Kidney epithelial cell (primary cell): ENCODE data around the gene FTO. TPM values are rescaled to one million over a fixed set of nuclear protein-coding genes. Genes with fewer than 3 reads are reported as not detected.

Source experiments
- DNase-seq: peaks from one replicate; pipeline ENCODE4 v3.0.0-alpha.2; 2010; ENCODE audit warnings: low read depth
- H3K27me3 ChIP-seq: 2 replicates; pipeline ENCODE4 v1.6.0; 2011; ENCODE audit warnings: low read length; ENCODE audit not compliant: control insufficient read depth, insufficient read depth
- H3K36me3 ChIP-seq: 2 replicates; pipeline ENCODE4 v1.5.1; 2011; ENCODE audit warnings: low read length; ENCODE audit not compliant: control insufficient read depth, insufficient read depth
- H3K4me3 ChIP-seq: 2 replicates; pipeline ENCODE4 v1.5.1; 2011; ENCODE audit warnings: low read depth, mild to moderate bottlenecking, control low read depth, low read length
- CTCF ChIP-seq: IDR thresholded peaks from 2 replicates; pipeline ENCODE4 v1.5.1; 2011; ENCODE audit warnings: mild to moderate bottlenecking, moderate library complexity, low read length, control low read depth, inconsistent platforms; ENCODE audit not compliant: insufficient read depth, poor library complexity, severe bottlenecking
- total RNA-seq: library from RNA; depleted of rRNA; stranded (reverse); fragments of >200 nt; gene quantifications from 2 replicates; pipeline ENCODE4 v1.2.3, GENCODE V29; 2015

FTO gene
- total RNA-seq, 1 donor from 2014 or later: 66.9 TPM

- no peaks in the 10 kb centered on the region for H3K27me3 ChIP-seq
- no peak for DNase-seq
- H3K4me3 ChIP-seq: no peak overlapping the region
- TF ChIP-seq CTCF: no peak
- H3K36me3 ChIP-seq: no peaks in the 10 kb centered on the region
Observed at GRCh38 chr16:54051821-54052220, 347.9 kb downstream of the FTO start.

DNA sequence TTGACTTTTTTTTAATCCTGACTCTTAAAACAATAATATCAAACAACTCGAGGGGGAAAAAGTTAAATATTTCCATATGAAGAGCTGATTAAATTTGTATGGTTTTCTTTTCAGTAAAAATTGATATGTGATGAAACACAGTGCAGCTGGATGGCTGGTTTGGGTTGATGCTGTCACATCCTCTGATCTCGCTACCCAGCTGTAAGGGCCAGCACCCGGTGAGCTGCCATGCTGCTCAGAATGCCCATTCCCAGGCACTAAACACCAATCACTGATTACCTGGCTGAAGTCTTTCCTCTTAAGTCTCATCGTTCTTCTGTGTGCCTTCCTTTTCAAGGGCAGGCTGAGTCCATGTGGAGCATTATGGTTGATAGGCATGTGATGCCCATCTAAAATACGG, 348.3 kb downstream of the FTO start:
- H3K4me3 ChIP-seq: no peak overlapping the region
- H3K27me3 ChIP-seq: no peaks in the 10 kb centered on the region
- no peak for DNase-seq
- no peaks in the 10 kb centered on the region for H3K36me3 ChIP-seq
- TF ChIP-seq CTCF: no peak

GRCh38 chr16:54053891-54054820, 350.2 kb downstream of the FTO start:
- Histone ChIP-seq H3K36me3 (no peaks in the 10 kb centered on the region), H3K4me3 (no peak overlapping the region), H3K27me3 (no peaks in the 10 kb centered on the region)
- DNase-seq: no peak
- no peak for TF ChIP-seq CTCF

GRCh38 chr16:54055191-54055590, 351.2 kb downstream of the FTO start:
- H3K4me3 ChIP-seq: no peak overlapping the region
- H3K27me3 ChIP-seq: no peaks in the 10 kb centered on the region
- no peak for DNase-seq
- TF ChIP-seq CTCF: no peak
- H3K36me3 ChIP-seq: no peaks in the 10 kb centered on the region

GRCh38 chr16:54055864-54056263, 351.9 kb downstream of the FTO start:
- no peak for TF ChIP-seq CTCF
- no peaks in the 10 kb centered on the region for H3K27me3 ChIP-seq
- H3K36me3 ChIP-seq: no peaks in the 10 kb centered on the region
- DNase-seq: no peak
- H3K4me3 ChIP-seq: no peak overlapping the region

GRCh38 chr16:54056921-54057320, 353.0 kb downstream of the FTO start:
- no peak for TF ChIP-seq CTCF
- Histone ChIP-seq H3K36me3 (no peaks in the 10 kb centered on the region), H3K27me3 (no peaks in the 10 kb centered on the region), H3K4me3 (no peak overlapping the region)
- no peak for DNase-seq
